NCI-H1694 treated with DMSO at 0.1 percent for 48 hours (cell line): ENCODE results near the gene TTC3.
A peak's percentile ranks its signal among the peaks of the same experiment; 100 is the strongest.
"Not testable (repeated sequence)": the region's sequence is repeated elsewhere in the genome, so short reads cannot be mapped to it uniquely, and the experiment has no call there.

Experiments
- DNase-seq: peaks from one replicate; lab custom pipeline; 2025; lab: John Stamatoyannopoulos, UW

TTC3 gene

GRCh38 chr21:37072988-37073416 lies at the start of gene TTC3, which contains the start of gene PIGP:
Gene TTC3 (plus strand): TSS chr21:37073254. CDS start chr21:37087258, 14,004 bp downstream.
Gene PIGP (minus strand): TSS chr21:37073071. CDS start chr21:37072515, 556 bp downstream.
- peak; percentile 95 for DNase-seq

- no peak for DNase-seq
These were observed 46.6 kb upstream of the TTC3 start for GRCh38 chr21:37026499-37026898.

- DNase-seq = no peak
These were observed 44.5 kb upstream of the TTC3 start for GRCh38 chr21:37028570-37028969.

GRCh38 chr21:37030864-37031263 lies 42.2 kb upstream of the TTC3 start:
- no peak for DNase-seq

GRCh38 chr21:37032293-37032692 lies 40.8 kb upstream of the TTC3 start:
- DNase-seq = no peak

GRCh38 chr21:37032877-37033471 lies 40.1 kb upstream of the TTC3 start:
- DNase-seq = no peak

- DNase-seq = not testable (repeated sequence)
These were observed 38.7 kb upstream of the TTC3 start for GRCh38 chr21:37034394-37034793.

- no peak for DNase-seq
These were observed 36.9 kb upstream of the TTC3 start for GRCh38 chr21:37036177-37036576.

- no peak for DNase-seq
These were observed 33.5 kb upstream of the TTC3 start for GRCh38 chr21:37039411-37040075.

GRCh38 chr21:37040212-37040611 lies 32.8 kb upstream of the TTC3 start:
- DNase-seq = no peak

- DNase-seq = no peak
These were observed 31.3 kb upstream of the TTC3 start for GRCh38 chr21:37041706-37042271.

GRCh38 chr21:37043818-37044217 lies 29.2 kb upstream of the TTC3 start:
- DNase-seq = no peak

- DNase-seq = no peak
These were observed 28.4 kb upstream of the TTC3 start for GRCh38 chr21:37044643-37045042.

GRCh38 chr21:37045149-37045548 lies 27.9 kb upstream of the TTC3 start:
- DNase-seq = no peak

GRCh38 chr21:37045556-37045955 lies 27.5 kb upstream of the TTC3 start:
- DNase-seq = no peak

GRCh38 chr21:37047079-37047478 lies 26.0 kb upstream of the TTC3 start:
- DNase-seq = no peak

GRCh38 chr21:37049741-37050140 lies 23.3 kb upstream of the TTC3 start:
- not testable (repeated sequence) for DNase-seq

- no peak for DNase-seq
These were observed 17.7 kb upstream of the TTC3 start for GRCh38 chr21:37055271-37055855.

- no peak for DNase-seq
These were observed 15.4 kb upstream of the TTC3 start for GRCh38 chr21:37057614-37058013.

- DNase-seq = no peak
These were observed 14.8 kb upstream of the TTC3 start for GRCh38 chr21:37058261-37058660.

GRCh38 chr21:37059181-37059580 lies 13.9 kb upstream of the TTC3 start:
- no peak for DNase-seq

GRCh38 chr21:37060296-37060695 lies 12.8 kb upstream of the TTC3 start:
- peak; percentile 95 for DNase-seq
